H7 (cell line): Measurements from ENCODE around the gene CSTA. TPM values are rescaled to one million over a fixed set of nuclear protein-coding genes. Genes with fewer than 3 reads are reported as not detected.

ENCODE experiments used
- DNase-seq: peaks from one replicate; pipeline ENCODE4 v3.0.0; 2012
- H3K27me3 ChIP-seq: 2 replicates; pipeline ENCODE4 v1.6.0; 2011; ENCODE audit warnings: mild to moderate bottlenecking, low read length; ENCODE audit not compliant: control insufficient read depth, insufficient read depth
- H3K36me3 ChIP-seq: replicated peaks from 2 replicates; pipeline ENCODE4 v1.5.1; 2011; ENCODE audit warnings: low read length; ENCODE audit not compliant: control insufficient read depth, insufficient read depth
- H3K4me3 ChIP-seq: 2 replicates; pipeline ENCODE4 v1.5.1; 2011; ENCODE audit warnings: low read depth, mild to moderate bottlenecking, control low read depth, low read length, moderate library complexity; ENCODE audit not compliant: insufficient read depth
- total RNA-seq: library from RNA; depleted of rRNA; stranded (reverse); fragments of >200 nt; shearing (Covaris generic); gene quantifications from 2 replicates; pipeline ENCODE4 v1.2.3, GENCODE V29; 2014

The CSTA gene
- total RNA-seq, 1 experiment from 2014 or later: not detected

GRCh38 chr3:122310361-122310760 is 14.7 kb upstream of the CSTA start:
- H3K36me3 ChIP-seq: no peaks in the 10 kb centered on the region
- no peak for DNase-seq
- no peaks in the 10 kb centered on the region for H3K27me3 ChIP-seq
- no peak overlapping the region for H3K4me3 ChIP-seq

GRCh38 chr3:122312826-122313225 is 12.2 kb upstream of the CSTA start:
- Histone ChIP-seq H3K27me3 (no peaks in the 10 kb centered on the region), H3K4me3 (no peak overlapping the region), H3K36me3 (no peaks in the 10 kb centered on the region)
- no peak for DNase-seq

- no peak for DNase-seq
- Histone ChIP-seq H3K27me3 (no peaks in the 10 kb centered on the region), H3K4me3 (no peak overlapping the region)
Measured at GRCh38 chr3:122313281-122313680, 11.8 kb upstream of the CSTA start.

DNA sequence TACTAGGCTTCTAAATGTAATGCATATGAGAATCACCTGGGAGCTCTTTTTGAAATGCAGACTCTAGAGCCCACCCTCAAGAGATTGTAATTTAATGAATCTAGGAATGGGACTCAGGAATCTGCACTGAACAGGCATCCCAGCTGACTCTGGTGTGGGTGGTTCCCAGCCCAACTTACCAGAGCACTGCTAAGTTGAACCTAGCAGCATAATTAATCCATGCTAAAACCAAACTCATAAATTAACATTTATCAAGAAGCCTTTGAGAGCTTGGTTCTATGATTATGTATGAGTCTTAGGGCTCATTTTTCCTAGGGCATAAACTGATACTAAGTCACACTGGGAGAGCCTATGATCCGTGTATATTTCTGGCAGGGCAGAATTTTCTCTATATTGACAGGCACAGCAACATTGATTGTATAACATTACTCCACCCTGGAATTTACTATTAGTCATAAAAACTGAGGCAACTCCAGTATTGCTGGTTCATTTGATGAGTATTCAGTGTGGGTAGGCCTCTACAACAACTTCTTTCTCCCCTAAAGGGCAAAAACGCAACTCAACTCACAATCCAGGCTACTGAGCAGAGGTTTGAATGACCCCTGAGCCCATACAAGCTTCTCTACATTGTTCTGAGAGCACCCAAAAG is 10.7 kb upstream of the CSTA start:
- H3K4me3 ChIP-seq: no peak overlapping the region
- no peaks in the 10 kb centered on the region for H3K27me3 ChIP-seq
- no peak for DNase-seq
- H3K36me3 ChIP-seq: no peaks in the 10 kb centered on the region

More at GRCh38 chr3:122313281-122313680, 11.8 kb upstream of the CSTA start:
- H3K36me3 ChIP-seq: no peaks in the 10 kb centered on the region

- H3K36me3 ChIP-seq: no peaks in the 10 kb centered on the region
- no peak for DNase-seq
- no peaks in the 10 kb centered on the region for H3K27me3 ChIP-seq
- no peak overlapping the region; the same call in 1 of the 2 replicates for H3K4me3 ChIP-seq
Measured at GRCh38 chr3:122315619-122316018, 9.4 kb upstream of the CSTA start.

GRCh38 chr3:122316368-122316767 is 8.7 kb upstream of the CSTA start:
- no peak overlapping the region for H3K4me3 ChIP-seq
- no peak for DNase-seq

DNA sequence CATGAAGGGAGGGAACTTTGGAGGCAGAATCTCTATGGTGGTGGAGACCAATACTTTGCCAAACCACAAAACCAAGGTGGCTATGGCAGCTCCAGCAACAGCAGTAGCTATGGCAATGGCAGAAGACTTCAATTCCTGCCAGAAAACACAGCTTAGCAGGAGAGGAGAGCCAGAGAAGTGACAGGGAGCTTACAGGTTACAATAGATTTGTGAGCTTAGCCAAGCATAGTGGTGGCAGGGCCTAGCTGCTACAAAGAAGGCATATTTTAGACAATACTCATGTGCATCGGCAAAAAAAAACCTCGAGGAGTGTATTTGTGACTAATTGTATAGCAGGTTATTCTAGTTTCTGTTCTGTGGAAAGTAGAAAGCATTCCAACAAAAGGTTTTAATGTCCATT is 6.4 kb upstream of the CSTA start:
- no peak overlapping the region for H3K4me3 ChIP-seq
- H3K27me3 ChIP-seq: no peaks in the 10 kb centered on the region
- no peak for DNase-seq
- no peaks in the 10 kb centered on the region for H3K36me3 ChIP-seq

More at GRCh38 chr3:122316368-122316767, 8.7 kb upstream of the CSTA start:
- Histone ChIP-seq H3K27me3 (no peaks in the 10 kb centered on the region), H3K36me3 (no peaks in the 10 kb centered on the region)

GRCh38 chr3:122322095-122323075 is 2.7 kb upstream of the CSTA start:
- Histone ChIP-seq H3K4me3 (no peak overlapping the region), H3K36me3 (no peaks in the 10 kb centered on the region), H3K27me3 (no peaks in the 10 kb centered on the region)
- no peak for DNase-seq

DNA sequence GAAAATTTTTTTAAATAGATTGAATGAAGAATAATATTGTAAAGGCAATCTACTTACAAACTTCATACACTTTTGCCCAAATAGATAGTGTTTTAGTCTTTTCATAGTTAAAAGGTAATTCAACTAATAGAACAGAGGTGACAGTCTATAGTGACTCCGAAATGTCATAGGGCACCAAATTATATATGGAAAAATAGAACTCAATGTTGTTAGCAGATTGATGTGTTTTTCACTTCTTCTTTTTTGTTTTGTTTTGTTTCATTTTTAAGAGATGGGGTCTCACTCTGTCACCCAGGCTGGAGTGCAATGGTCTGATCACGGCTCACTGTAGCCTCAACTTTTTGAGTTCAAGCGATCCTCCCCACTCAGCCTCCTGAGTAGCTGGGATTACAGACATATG is 721 bp downstream of the CSTA start:
- Histone ChIP-seq H3K27me3 (no peaks in the 10 kb centered on the region), H3K36me3 (no peaks in the 10 kb centered on the region), H3K4me3 (no peak overlapping the region)
- no peak for DNase-seq

DNA sequence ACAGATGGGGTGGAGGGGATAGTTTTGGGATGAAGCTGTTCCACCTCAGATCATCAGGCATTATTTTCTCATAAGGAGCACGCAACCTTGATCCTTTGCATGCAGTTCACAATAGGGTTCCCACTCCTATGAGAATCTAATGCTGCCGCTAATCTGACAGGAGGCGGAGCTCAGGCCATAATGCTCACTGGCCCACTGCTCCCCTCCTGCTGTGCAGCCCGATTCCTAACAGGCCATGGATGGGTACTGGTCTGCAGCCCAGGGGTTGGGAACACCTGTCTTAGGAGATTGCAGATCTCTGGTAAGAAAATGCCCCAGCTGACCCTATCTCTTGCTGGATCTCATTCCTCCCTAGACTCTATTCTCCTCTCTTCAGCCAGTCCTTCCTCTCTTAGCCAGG is 6.8 kb downstream of the CSTA start:
- no peak for DNase-seq
- no peaks in the 10 kb centered on the region for H3K36me3 ChIP-seq
- no peaks in the 10 kb centered on the region for H3K27me3 ChIP-seq
- no peak overlapping the region for H3K4me3 ChIP-seq

GRCh38 chr3:122332551-122332950 is 7.5 kb downstream of the CSTA start:
- no peak overlapping the region for H3K4me3 ChIP-seq
- no peak for DNase-seq
- no peaks in the 10 kb centered on the region for H3K27me3 ChIP-seq
- no peaks in the 10 kb centered on the region for H3K36me3 ChIP-seq

- DNase-seq: no peak
- no peaks in the 10 kb centered on the region for H3K27me3 ChIP-seq
- H3K4me3 ChIP-seq: no peak overlapping the region
- no peaks in the 10 kb centered on the region for H3K36me3 ChIP-seq
Measured at GRCh38 chr3:122342803-122343202, 17.8 kb downstream of the CSTA start.

- DNase-seq: no peak
Measured at GRCh38 chr3:122343654-122344053, 18.6 kb downstream of the CSTA start.

GRCh38 chr3:122349171-122349570 is 24.1 kb downstream of the CSTA start:
- Histone ChIP-seq H3K4me3 (no peak overlapping the region), H3K36me3 (no peaks in the 10 kb centered on the region), H3K27me3 (no peaks in the 10 kb centered on the region)
- no peak for DNase-seq

More at GRCh38 chr3:122343654-122344053, 18.6 kb downstream of the CSTA start:
- H3K4me3 ChIP-seq: no peak overlapping the region
- no peaks in the 10 kb centered on the region for H3K27me3 ChIP-seq
- no peaks in the 10 kb centered on the region for H3K36me3 ChIP-seq

DNA sequence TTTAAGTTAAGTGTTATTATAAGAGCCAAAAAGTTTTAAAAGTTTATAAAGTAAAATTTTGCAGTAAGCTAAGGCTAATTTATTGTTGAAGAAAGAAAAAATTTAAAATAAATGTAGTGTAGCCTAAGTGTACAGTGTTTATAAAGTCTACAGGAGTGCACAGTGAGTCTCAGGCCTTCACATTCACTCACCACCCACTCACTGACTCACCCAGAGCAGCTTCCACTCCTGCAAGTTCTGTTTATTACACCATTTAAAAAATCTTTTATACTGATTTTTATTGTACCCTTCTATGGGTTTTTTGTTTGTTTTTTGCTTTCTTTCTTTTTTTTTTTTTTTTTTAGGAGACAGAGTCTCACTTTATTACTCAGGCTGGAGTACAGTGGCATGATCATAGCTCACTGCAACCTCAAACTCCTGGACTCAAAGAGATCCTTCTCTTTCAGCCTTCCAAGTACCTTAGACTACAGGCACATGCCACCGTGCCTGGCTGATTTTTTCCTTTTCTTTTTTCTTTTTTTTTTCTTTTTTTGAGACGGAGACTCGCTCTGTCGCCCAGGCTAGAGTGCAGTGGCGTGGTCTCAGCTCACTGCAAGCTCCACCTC is 25.9 kb downstream of the CSTA start:
- no peak for DNase-seq
- Histone ChIP-seq H3K27me3 (no peaks in the 10 kb centered on the region), H3K36me3 (no peaks in the 10 kb centered on the region)

More for the DNA sequence above, 25.9 kb downstream of the CSTA start:
- H3K4me3 ChIP-seq: no peak overlapping the region
